ENCODE results near the gene USP2.

DNA sequence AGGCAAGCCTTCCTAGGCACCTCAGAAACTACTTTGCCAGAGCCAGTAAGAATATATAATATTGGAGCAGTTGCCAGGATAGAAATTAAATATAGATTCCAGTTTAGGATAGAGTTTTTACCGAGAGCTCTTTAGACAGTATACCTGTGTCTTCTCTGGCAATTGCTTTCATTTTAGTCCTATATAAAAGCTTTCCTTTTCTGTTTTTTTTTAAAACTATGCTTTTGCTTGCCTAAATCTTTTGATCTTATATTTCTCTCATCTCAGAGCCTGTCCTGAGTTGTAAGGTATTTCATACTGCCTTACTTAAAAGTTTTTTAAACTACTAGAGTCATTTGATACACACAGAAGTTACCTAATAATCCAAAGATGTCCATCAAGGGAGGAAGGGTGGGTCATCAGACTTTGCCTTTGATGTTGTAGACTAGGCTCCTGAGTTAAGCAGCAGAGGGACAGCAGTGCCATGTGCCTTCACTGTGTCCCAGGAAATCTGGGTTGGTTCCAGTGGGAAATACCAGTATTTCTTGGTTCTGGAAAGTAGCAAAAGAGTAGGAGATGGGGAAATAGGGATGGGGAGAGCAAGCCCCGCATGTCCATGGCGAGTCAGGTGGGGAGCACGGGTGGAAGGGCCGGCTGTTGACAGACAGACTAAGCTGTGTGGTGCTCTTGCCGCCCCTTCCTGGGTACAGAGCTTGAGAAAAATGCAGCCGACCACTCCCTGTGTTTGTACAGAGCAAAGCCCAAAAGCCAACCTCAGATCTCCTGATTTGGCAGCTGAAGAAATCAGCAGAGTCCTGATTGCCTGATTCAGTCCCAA, 75.7 kb downstream of the USP2 start:
- TF ChIP-seq, protein P1, sequence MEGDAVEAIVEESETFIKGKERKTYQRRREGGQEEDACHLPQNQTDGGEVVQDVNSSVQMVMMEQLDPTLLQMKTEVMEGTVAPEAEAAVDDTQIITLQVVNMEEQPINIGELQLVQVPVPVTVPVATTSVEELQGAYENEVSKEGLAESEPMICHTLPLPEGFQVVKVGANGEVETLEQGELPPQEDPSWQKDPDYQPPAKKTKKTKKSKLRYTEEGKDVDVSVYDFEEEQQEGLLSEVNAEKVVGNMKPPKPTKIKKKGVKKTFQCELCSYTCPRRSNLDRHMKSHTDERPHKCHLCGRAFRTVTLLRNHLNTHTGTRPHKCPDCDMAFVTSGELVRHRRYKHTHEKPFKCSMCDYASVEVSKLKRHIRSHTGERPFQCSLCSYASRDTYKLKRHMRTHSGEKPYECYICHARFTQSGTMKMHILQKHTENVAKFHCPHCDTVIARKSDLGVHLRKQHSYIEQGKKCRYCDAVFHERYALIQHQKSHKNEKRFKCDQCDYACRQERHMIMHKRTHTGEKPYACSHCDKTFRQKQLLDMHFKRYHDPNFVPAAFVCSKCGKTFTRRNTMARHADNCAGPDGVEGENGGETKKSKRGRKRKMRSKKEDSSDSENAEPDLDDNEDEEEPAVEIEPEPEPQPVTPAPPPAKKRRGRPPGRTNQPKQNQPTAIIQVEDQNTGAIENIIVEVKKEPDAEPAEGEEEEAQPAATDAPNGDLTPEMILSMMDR (optimal IDR thresholded peaks at IDR 0.05 in 1 of 3, IDR thresholded peaks at IDR 0.05 in 1 of 3, conservative IDR thresholded peaks at IDR 0.05 in 1 of 3; ENCODE audit: extremely low read depth in 1 of 3, insufficient read depth in 2 of 3, low read length in 3 of 3), result no peak
- TF ChIP-seq EZH2 (IDR thresholded peaks at IDR 0.05; ENCODE audit: low read length), result no peak
